HepG2 (cell line): ENCODE data around the gene STOM. TPM values are rescaled to one million over a fixed set of nuclear protein-coding genes. Genes with fewer than 3 reads are reported as not detected.

ENCODE experiments used
- EEA1 ChIP-seq: sonication (generic); formaldehyde crosslinking; IDR thresholded peaks from 2 replicates; pipeline ENCODE4 v1.5.1; 2020; ENCODE audit warnings: mild to moderate bottlenecking, missing genetic modification reagents, borderline replicate concordance
- EED ChIP-seq: sonication (generic); formaldehyde crosslinking; IDR thresholded peaks from 2 replicates; pipeline ENCODE4 v1.5.0; 2020; ENCODE audit warnings: mild to moderate bottlenecking, missing genetic modification reagents
- FOSL2 ChIP-seq: sonication (generic); formaldehyde crosslinking; IDR thresholded peaks from 2 replicates; pipeline ENCODE4 v1.4.0; 2020; ENCODE audit warnings: missing genetic modification reagents
- HNRNPL ChIP-seq: fragments of 200-400 bp; formaldehyde crosslinking; IDR thresholded peaks from 2 replicates; pipeline ENCODE4 v1.6.1; 2017; ENCODE audit warnings: mild to moderate bottlenecking, low read depth, low read length
- KAT7 ChIP-seq: IDR thresholded peaks from 2 replicates; pipeline ENCODE4 v1.6.1; 2018; ENCODE audit warnings: borderline replicate concordance, missing compliant biosample characterization
- MYC ChIP-seq: sonication (generic); formaldehyde crosslinking; IDR thresholded peaks from 2 replicates; pipeline ENCODE4 v1.9.0; 2021; ENCODE audit warnings: missing genetic modification reagents, borderline replicate concordance
- RCOR2 ChIP-seq: IDR thresholded peaks from 2 replicates; pipeline ENCODE4 v1.6.1; 2016; ENCODE audit warnings: missing biosample characterization, missing genetic modification reagents
- SKI ChIP-seq: fragments of 450-650 bp; IDR thresholded peaks from one replicate; pipeline ENCODE4 v1.6.1; 2018; ENCODE audit warnings: mild to moderate bottlenecking; ENCODE audit not compliant: partially characterized antibody
- SRSF1 ChIP-seq: fragments of 200-400 bp; formaldehyde crosslinking; optimal IDR thresholded peaks from 2 replicates; pipeline ENCODE3; 2017; ENCODE audit warnings: mild to moderate bottlenecking, low read depth, low read length, moderate library complexity
- THAP11 ChIP-seq: IDR thresholded peaks from 2 replicates; pipeline ENCODE4 v1.6.1; 2016; ENCODE audit warnings: missing biosample characterization, missing genetic modification reagents
- TMF1 ChIP-seq: sonication (generic); formaldehyde crosslinking; IDR thresholded peaks from 2 replicates; pipeline ENCODE4 v1.8.1; 2022; ENCODE audit warnings: low read depth, missing genetic modification reagents
- TSC22D2 ChIP-seq: sonication (generic); formaldehyde crosslinking; IDR thresholded peaks from 2 replicates; pipeline ENCODE4 v1.5.1; 2020; ENCODE audit warnings: missing genetic modification reagents, mild to moderate bottlenecking, borderline replicate concordance
- ZFAT ChIP-seq: sonication (generic); formaldehyde crosslinking; conservative IDR thresholded peaks from 2 replicates; pipeline ENCODE4 v1.8.1; 2023; ENCODE audit warnings: missing genetic modification reagents, inconsistent platforms
- ZFP82 ChIP-seq: sonication (generic); formaldehyde crosslinking; IDR thresholded peaks from 2 replicates; pipeline ENCODE4 v1.5.1; 2020; ENCODE audit warnings: mild to moderate bottlenecking, missing genetic modification reagents, borderline replicate concordance
- ZNF510 ChIP-seq: sonication (generic); formaldehyde crosslinking; IDR thresholded peaks from 2 replicates; pipeline ENCODE4 v1.4.0; 2020; ENCODE audit warnings: low read depth, mild to moderate bottlenecking, missing genetic modification reagents
- ZNF563 ChIP-seq: sonication (generic); formaldehyde crosslinking; IDR thresholded peaks from 2 replicates; pipeline ENCODE4 v1.8.0; 2022; ENCODE audit warnings: mild to moderate bottlenecking, moderate library complexity, missing genetic modification reagents
- ZNF709 ChIP-seq: sonication (generic); formaldehyde crosslinking; IDR thresholded peaks from 2 replicates; pipeline ENCODE4 v1.5.0; 2020; ENCODE audit warnings: mild to moderate bottlenecking, missing genetic modification reagents
- ZNF773 ChIP-seq: sonication (generic); formaldehyde crosslinking; IDR thresholded peaks from 2 replicates; pipeline ENCODE4 v1.4.0; 2020; ENCODE audit warnings: missing genetic modification reagents, borderline replicate concordance
- ZNF780A ChIP-seq: sonication (generic); formaldehyde crosslinking; IDR thresholded peaks from 2 replicates; pipeline ENCODE4 v1.8.0; 2022; ENCODE audit warnings: mild to moderate bottlenecking, missing genetic modification reagents, moderate library complexity
- ZXDC ChIP-seq: sonication (generic); formaldehyde crosslinking; IDR thresholded peaks from 2 replicates; pipeline ENCODE4 v1.5.0; 2020; ENCODE audit warnings: mild to moderate bottlenecking, missing genetic modification reagents
- polyA plus RNA-seq, 8 experiments: library from polyadenylated mRNA; depleted of rRNA in 3 of 8; stranded (reverse) in 7 of 8; unstranded in 1 of 8; fragments of >200 nt; fragmentation: Illumina TruSeq in 4 of 8; extraction: Trizol in 4 of 8; gene quantifications; 2 replicates each; pipeline versions ENCODE4 v1.2.1 to v1.2.3, GENCODE V29; 2011 to 2016; ENCODE audit warnings: low read depth in 4 of 8, missing spikeins in 1 of 8, mixed read lengths in 1 of 8; ENCODE audit not compliant: insufficient read depth in 1 of 8
- total RNA-seq, 5 experiments: library from RNA; depleted of rRNA; stranded (reverse); fragments of >200 nt; fragmentation: Illumina TruSeq; extraction: Trizol; gene quantifications; 2 replicates each; pipeline ENCODE4 v1.2.3, GENCODE V29; 2016; ENCODE audit warnings: low read depth in 1 of 5
- TF ChIP-seq, protein P1 (sequence below): sonication (generic); formaldehyde crosslinking; IDR thresholded peaks from 2 replicates; pipeline ENCODE4 v1.4.0; 2020; ENCODE audit warnings: missing genetic modification reagents
- TF ChIP-seq, protein P2 (sequence below): sonication (generic); formaldehyde crosslinking; IDR thresholded peaks from 2 replicates; pipeline ENCODE4 v1.4.0; 2020; ENCODE audit warnings: low read depth, mild to moderate bottlenecking, missing genetic modification reagents
- TF ChIP-seq, protein P3 (sequence below): IDR thresholded peaks from 2 replicates; pipeline ENCODE4 v1.6.1; 2016; ENCODE audit warnings: missing biosample characterization, missing genetic modification reagents, low read depth

Gene STOM
- total and polyA plus RNA-seq, 2 of the 13 experiments (the other 11 are each of a cell fraction or from before 2014, with no cell fraction given) = 43.6 to 165 TPM

DNA sequence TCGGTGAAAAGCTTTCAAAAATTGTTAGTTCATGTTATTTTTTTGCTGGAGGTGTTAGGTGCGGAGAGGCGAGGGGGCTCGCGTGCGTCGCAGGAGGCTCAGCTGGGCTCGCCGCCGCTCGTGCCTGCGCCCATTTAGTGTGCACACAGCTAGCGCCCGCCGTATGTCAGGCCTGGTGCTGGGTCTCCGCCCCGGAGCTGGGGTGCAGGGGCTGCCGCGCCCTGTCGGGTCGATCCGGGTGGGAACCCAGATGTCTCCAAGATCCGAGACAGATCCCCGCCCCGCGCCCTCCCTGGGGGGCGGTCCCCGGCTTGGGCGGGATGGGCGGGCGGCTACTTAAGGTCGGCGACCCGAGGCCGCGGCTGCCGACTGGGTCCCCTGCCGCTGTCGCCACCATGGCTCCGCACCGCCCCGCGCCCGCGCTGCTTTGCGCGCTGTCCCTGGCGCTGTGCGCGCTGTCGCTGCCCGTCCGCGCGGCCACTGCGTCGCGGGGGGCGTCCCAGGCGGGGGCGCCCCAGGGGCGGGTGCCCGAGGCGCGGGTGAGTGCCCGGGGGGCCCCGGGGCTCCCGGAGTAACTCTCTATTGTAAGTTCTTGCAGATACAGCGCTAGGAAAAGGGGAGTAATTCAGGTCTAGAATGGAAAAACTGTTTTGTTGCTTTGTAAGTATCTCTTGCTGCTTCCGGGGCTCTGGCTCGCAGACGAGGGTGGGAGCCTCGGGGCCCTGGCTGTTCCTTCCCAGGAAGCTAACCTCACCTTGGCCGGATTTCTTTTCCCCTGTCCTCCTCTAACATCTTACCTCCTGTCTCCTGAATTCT is 70.4 kb downstream of the STOM start (continued):
- TF ChIP-seq RCOR2 (CRISPR knock-in tag) (no peak), ZNF780A (CRISPR knock-in tag) (no peak), EEA1 (CRISPR knock-in tag) (0 out of 2 replicates have a peak, but pooled peaks have one; percentile 65), ZNF510 (CRISPR knock-in tag) (0 out of 2 replicates have a peak, but pooled peaks have one; percentile 14), ZNF709 (CRISPR knock-in tag) (no peak), ZNF563 (peak; percentile 75), ZFAT (no peak), HNRNPL (no peak), SKI (no peak), ZFP82 (CRISPR knock-in tag) (no peak), THAP11 (CRISPR knock-in tag) (peak; percentile 27; the same call in 1 of the 2 replicates), TMF1 (CRISPR knock-in tag) (no peak), ZXDC (CRISPR knock-in tag) (peak; percentile 61; the same call in 1 of the 2 replicates), MYC (0 out of 2 replicates have a peak, but pooled peaks have one; percentile 49), FOSL2 (CRISPR knock-in tag) (no peak), ZNF773 (CRISPR knock-in tag) (no peak), TSC22D2 (CRISPR knock-in tag) (no peak), EED (CRISPR knock-in tag) (0 out of 2 replicates have a peak, but pooled peaks have one; percentile 38), KAT7 (CRISPR knock-in tag) (peak; percentile 57; the same call in 1 of the 2 replicates), SRSF1 (peak; percentile 71)
- TF ChIP-seq, protein P1, sequence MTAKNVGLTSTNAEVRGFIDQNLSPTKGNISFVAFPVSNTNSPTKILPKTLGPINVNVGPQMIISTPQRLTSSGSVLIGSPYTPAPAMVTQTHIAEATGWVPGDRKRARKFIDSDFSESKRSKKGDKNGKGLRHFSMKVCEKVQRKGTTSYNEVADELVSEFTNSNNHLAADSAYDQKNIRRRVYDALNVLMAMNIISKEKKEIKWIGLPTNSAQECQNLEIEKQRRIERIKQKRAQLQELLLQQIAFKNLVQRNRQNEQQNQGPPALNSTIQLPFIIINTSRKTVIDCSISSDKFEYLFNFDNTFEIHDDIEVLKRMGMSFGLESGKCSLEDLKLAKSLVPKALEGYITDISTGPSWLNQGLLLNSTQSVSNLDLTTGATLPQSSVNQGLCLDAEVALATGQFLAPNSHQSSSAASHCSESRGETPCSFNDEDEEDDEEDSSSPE (CRISPR knock-in tag) = peak; percentile 48
- TF ChIP-seq, protein P2, sequence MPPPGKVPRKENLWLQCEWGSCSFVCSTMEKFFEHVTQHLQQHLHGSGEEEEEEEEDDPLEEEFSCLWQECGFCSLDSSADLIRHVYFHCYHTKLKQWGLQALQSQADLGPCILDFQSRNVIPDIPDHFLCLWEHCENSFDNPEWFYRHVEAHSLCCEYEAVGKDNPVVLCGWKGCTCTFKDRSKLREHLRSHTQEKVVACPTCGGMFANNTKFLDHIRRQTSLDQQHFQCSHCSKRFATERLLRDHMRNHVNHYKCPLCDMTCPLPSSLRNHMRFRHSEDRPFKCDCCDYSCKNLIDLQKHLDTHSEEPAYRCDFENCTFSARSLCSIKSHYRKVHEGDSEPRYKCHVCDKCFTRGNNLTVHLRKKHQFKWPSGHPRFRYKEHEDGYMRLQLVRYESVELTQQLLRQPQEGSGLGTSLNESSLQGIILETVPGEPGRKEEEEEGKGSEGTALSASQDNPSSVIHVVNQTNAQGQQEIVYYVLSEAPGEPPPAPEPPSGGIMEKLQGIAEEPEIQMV (CRISPR knock-in tag) = no peak
- TF ChIP-seq, protein P3, sequence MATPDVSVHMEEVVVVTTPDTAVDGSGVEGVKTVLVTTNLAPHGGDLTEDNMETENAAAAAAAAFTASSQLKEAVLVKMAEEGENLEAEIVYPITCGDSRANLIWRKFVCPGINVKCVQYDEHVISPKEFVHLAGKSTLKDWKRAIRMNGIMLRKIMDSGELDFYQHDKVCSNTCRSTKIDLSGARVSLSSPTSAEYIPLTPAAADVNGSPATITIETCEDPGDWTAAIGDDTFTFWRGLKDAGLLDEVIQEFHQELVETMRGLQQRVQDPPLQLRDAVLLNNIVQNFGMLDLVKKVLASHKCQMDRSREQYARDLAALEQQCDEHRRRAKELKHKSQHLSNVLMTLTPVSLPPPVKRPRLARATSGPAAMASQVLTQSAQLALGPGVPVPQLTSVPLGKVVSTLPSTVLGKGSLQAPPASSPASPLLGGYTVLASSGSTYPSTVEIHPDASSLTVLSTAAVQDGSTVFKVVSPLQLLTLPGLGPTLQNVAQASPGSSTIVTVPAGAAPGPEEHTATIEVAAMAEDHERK (CRISPR knock-in tag) = no peak
